GM21529 (cell line): ENCODE data around the gene ITFG2.
"Not testable (repeated sequence)": the region's sequence is repeated elsewhere in the genome, so short reads cannot be mapped to it uniquely, and the experiment has no call there.

Source experiments
- ATAC-seq: cut with Tn5 transposase; IDR thresholded peaks from one replicate; pipeline ENCODE4 v1.9.1; 2021; ENCODE audit not compliant: unreplicated experiment

Gene ITFG2

GRCh38 chr12:2860170-2860569 is 47.7 kb downstream of the ITFG2 start:
- ATAC-seq, result no peak

- no peak for ATAC-seq
Measured at GRCh38 chr12:2862876-2863275, 50.4 kb downstream of the ITFG2 start.

GRCh38 chr12:2863402-2863801 is 50.9 kb downstream of the ITFG2 start:
- not testable (repeated sequence) for ATAC-seq

GRCh38 chr12:2864198-2864597 is 51.7 kb downstream of the ITFG2 start:
- ATAC-seq, result no peak

GRCh38 chr12:2868986-2869632 is 56.6 kb downstream of the ITFG2 start:
- ATAC-seq, result not testable (repeated sequence)
